GM23338 (cell line): ENCODE data around the gene ZNF780B.
"Not testable (repeated sequence)": the region's sequence is repeated elsewhere in the genome, so short reads cannot be mapped to it uniquely, and the experiment has no call there.

Experiments used
- CREB1 ChIP-seq: fragments of 250-450 bp; sonication (Bioruptor Pico); IDR thresholded peaks from 2 replicates; pipeline ENCODE4 v1.5.0; 2020; ENCODE audit warnings: low read depth, mild to moderate bottlenecking, moderate library complexity
- CTCF ChIP-seq, 2 experiments: fragments of 200-600 bp in 1 of 2; sonication (generic) in 1 of 2; conservative IDR thresholded peaks; 2 replicates each; pipeline versions ENCODE4 v1.5.1 to v1.6.1; 2016 to 2017; ENCODE audit warnings: antibody characterized with exemption in 2 of 2, low read depth in 2 of 2, mild to moderate bottlenecking in 2 of 2, moderate library complexity in 1 of 2
- ETS1 ChIP-seq: IDR thresholded peaks from 2 replicates; pipeline ENCODE4 v1.6.1; 2016; ENCODE audit warnings: antibody characterized with exemption
- EZH2 ChIP-seq: fragments of 200-600 bp; sonication (generic); IDR thresholded peaks from one replicate; pipeline ENCODE4 v1.8.0; 2017; ENCODE audit warnings: antibody characterized with exemption, mild to moderate bottlenecking, low read depth; ENCODE audit not compliant: unreplicated experiment
- EZH2phosphoT487 ChIP-seq: fragments of 200-600 bp; sonication (generic); IDR thresholded peaks from one replicate; pipeline ENCODE4 v1.8.1; 2018; ENCODE audit warnings: antibody characterized with exemption; ENCODE audit not compliant: unreplicated experiment
- POLR2AphosphoS5 ChIP-seq: IDR thresholded peaks from 2 replicates; pipeline ENCODE4 v1.6.1; 2016; ENCODE audit warnings: antibody characterized with exemption, low read depth
- REST ChIP-seq: IDR thresholded peaks from one replicate; pipeline ENCODE4 v1.6.1; 2018; ENCODE audit warnings: antibody characterized with exemption; ENCODE audit not compliant: unreplicated experiment

DNA sequence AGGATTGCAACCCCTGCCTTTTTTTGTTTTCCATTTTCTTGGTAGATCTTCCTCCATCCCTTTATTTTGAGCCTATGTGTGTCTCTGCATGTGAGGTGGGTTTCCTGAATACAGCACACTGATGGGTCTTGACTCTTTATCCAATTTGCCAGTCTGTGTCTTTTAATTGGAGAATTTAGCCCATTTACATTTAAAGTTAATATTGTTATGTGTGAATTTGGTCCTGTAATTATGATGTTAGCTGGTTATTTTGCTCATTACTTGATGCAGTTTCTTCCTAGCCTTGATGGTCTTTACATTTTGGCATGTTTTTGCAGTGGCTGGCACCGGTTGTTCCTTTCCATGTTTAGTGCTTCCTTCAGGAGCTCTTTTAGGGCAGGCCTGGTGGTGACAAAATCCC, 14.3 kb downstream of the ZNF780B start:
- TF ChIP-seq ETS1; EZH2phosphoT487; CTCF (conservative IDR thresholded peaks at IDR 0.05; ENCODE audit: low read depth in 2 of 2); EZH2; REST; POLR2AphosphoS5; CREB1 (CRISPR knock-in tag): not testable (repeated sequence)
